Loucy (cell line): ENCODE measurements around the gene GIPC1.

Source experiments
- H2AFZ ChIP-seq: fragments of 200-600 bp; sonication (generic); 2 replicates; pipeline ENCODE4 v1.6.0; 2016; ENCODE audit warnings: antibody characterized with exemption, mild to moderate bottlenecking, low read length, moderate library complexity
- H3F3A ChIP-seq: fragments of 200-600 bp; 2 replicates; pipeline ENCODE4 v1.6.0; 2016; ENCODE audit warnings: antibody characterized with exemption, low read depth, mild to moderate bottlenecking
- H3K27me3 ChIP-seq: fragments of 200-600 bp; sonication (generic); 2 replicates; pipeline ENCODE4 v1.6.1; 2014; ENCODE audit warnings: low read length, mild to moderate bottlenecking; ENCODE audit not compliant: insufficient read depth, poor library complexity, severe bottlenecking
- H3K36me3 ChIP-seq: fragments of 200-600 bp; sonication (generic); 2 replicates; pipeline ENCODE4 v1.6.1; 2016; ENCODE audit warnings: low read length; ENCODE audit not compliant: insufficient read depth
- H3K4me1 ChIP-seq: fragments of 200-600 bp; sonication (generic); 2 replicates; pipeline ENCODE4 v1.5.1; 2014; ENCODE audit warnings: low read length, mild to moderate bottlenecking; ENCODE audit not compliant: insufficient read depth, poor library complexity, severe bottlenecking
- H3K4me2 ChIP-seq: fragments of 200-600 bp; sonication (generic); 2 replicates; pipeline ENCODE4 v1.6.0; 2014; ENCODE audit warnings: antibody characterized with exemption, low read length, low read depth, mild to moderate bottlenecking; ENCODE audit not compliant: poor library complexity, severe bottlenecking
- H3K4me3 ChIP-seq: fragments of 200-600 bp; sonication (generic); 2 replicates; pipeline ENCODE4 v1.5.1; 2014; ENCODE audit warnings: low read length, mild to moderate bottlenecking, mixed read lengths; ENCODE audit not compliant: poor library complexity, severe bottlenecking
- H3K79me2 ChIP-seq: fragments of 200-600 bp; sonication (generic); 2 replicates; pipeline ENCODE4 v1.6.1; 2014; ENCODE audit warnings: low read length; ENCODE audit not compliant: insufficient read depth
- H3K9ac ChIP-seq: fragments of 200-600 bp; sonication (generic); 2 replicates; pipeline ENCODE4 v1.6.0; 2014; ENCODE audit warnings: mild to moderate bottlenecking, low read depth, low read length, moderate library complexity; ENCODE audit not compliant: poor library complexity, severe bottlenecking
- H3K9me2 ChIP-seq: fragments of 200-600 bp; sonication (generic); replicated peaks from 2 replicates; pipeline ENCODE4 v1.6.1; 2016; ENCODE audit warnings: low read depth, low read length, mixed read lengths
- H3K9me3 ChIP-seq: fragments of 200-600 bp; sonication (generic); 2 replicates; pipeline ENCODE4 v1.6.1; 2014; ENCODE audit warnings: mild to moderate bottlenecking, antibody characterized with exemption, low read length, low read depth; ENCODE audit not compliant: insufficient read depth
- H4K20me1 ChIP-seq: fragments of 200-600 bp; sonication (generic); 2 replicates; pipeline ENCODE4 v1.6.0; 2014; ENCODE audit warnings: antibody characterized with exemption, low read length, mild to moderate bottlenecking; ENCODE audit not compliant: insufficient read depth, poor library complexity, severe bottlenecking
- CTCF ChIP-seq: fragments of 200-600 bp; sonication (generic); conservative IDR thresholded peaks from 2 replicates; pipeline ENCODE4 v1.5.1; 2014; ENCODE audit warnings: mild to moderate bottlenecking, antibody characterized with exemption, low read length
- EZH2phosphoT487 ChIP-seq: fragments of 200-600 bp; IDR thresholded peaks from 2 replicates; pipeline ENCODE4 v1.6.1; 2018; ENCODE audit warnings: antibody characterized with exemption, mild to moderate bottlenecking, moderate library complexity, borderline replicate concordance

The GIPC1 gene

GRCh38 chr19:14472202-14472938 lies 23.6 kb downstream of the GIPC1 start:
- Histone ChIP-seq H3K4me2 (no peak overlapping the region), H2AFZ (no peak overlapping the region), H3K9ac (no peak overlapping the region), H4K20me1 (no peaks in the 10 kb centered on the region), H3K79me2 (no peaks in the 10 kb centered on the region), H3K4me1 (peaks cover 10% of the 10 kb centered on the region), H3K36me3 (peaks cover 29% of the 10 kb centered on the region; the same call in 1 of the 2 replicates), H3K27me3 (no peaks in the 10 kb centered on the region), H3F3A (no peaks in the 10 kb centered on the region), H3K9me2 (no peaks in the 10 kb centered on the region), H3K9me3 (no peaks in the 10 kb centered on the region), H3K4me3 (no peak overlapping the region)
- TF ChIP-seq CTCF (peak; percentile 70), EZH2phosphoT487 (no peak)

GRCh38 chr19:14471436-14472187 lies 24.3 kb downstream of the GIPC1 start:
- peaks cover 33% of the 10 kb centered on the region; the same call in 1 of the 2 replicates for H3K36me3 ChIP-seq
- H3K9me3 ChIP-seq: no peaks in the 10 kb centered on the region
- H2AFZ ChIP-seq: no peak overlapping the region
- peaks cover 10% of the 10 kb centered on the region for H3K4me1 ChIP-seq
- H4K20me1 ChIP-seq: no peaks in the 10 kb centered on the region
- no peak overlapping the region for H3K4me2 ChIP-seq
- no peaks in the 10 kb centered on the region for H3K9me2 ChIP-seq
- H3K4me3 ChIP-seq: no peak overlapping the region
- H3K79me2 ChIP-seq: no peaks in the 10 kb centered on the region
- H3K9ac ChIP-seq: no peak overlapping the region
- no peaks in the 10 kb centered on the region for H3K27me3 ChIP-seq
- no peaks in the 10 kb centered on the region for H3F3A ChIP-seq
- TF ChIP-seq EZH2phosphoT487 (no peak), CTCF (no peak)

GRCh38 chr19:14470031-14470876 lies 25.7 kb downstream of the GIPC1 start:
- Histone ChIP-seq H3K4me2 (no peak overlapping the region), H3K4me1 (peaks cover 2% of the 10 kb centered on the region), H3K4me3 (no peak overlapping the region), H3K9ac (no peak overlapping the region), H3K9me3 (no peaks in the 10 kb centered on the region), H3F3A (no peaks in the 10 kb centered on the region), H4K20me1 (no peaks in the 10 kb centered on the region), H3K27me3 (no peaks in the 10 kb centered on the region), H3K9me2 (no peaks in the 10 kb centered on the region), H3K79me2 (no peaks in the 10 kb centered on the region), H2AFZ (no peak overlapping the region), H3K36me3 (peaks cover 39% of the 10 kb centered on the region; the same call in 1 of the 2 replicates)
- no peak for TF ChIP-seq EZH2phosphoT487
- no peak for TF ChIP-seq CTCF
